Activated naive CD8-positive, alpha-beta T cell treated with anti-CD3 and anti-CD28 coated beads, Interleukin-2, amount 50 U/mL, for 16 hours (primary cell): ENCODE results near the gene VCAN.

Source experiments
- DNase-seq: peaks from one replicate; pipeline ENCODE4 v3.0.0-alpha.2; 2020; ENCODE audit warnings: low read depth, low spot score

The VCAN gene

GRCh38 chr5:83467371-83468035, 4.0 kb upstream of the VCAN start:
- no peak for DNase-seq

DNA sequence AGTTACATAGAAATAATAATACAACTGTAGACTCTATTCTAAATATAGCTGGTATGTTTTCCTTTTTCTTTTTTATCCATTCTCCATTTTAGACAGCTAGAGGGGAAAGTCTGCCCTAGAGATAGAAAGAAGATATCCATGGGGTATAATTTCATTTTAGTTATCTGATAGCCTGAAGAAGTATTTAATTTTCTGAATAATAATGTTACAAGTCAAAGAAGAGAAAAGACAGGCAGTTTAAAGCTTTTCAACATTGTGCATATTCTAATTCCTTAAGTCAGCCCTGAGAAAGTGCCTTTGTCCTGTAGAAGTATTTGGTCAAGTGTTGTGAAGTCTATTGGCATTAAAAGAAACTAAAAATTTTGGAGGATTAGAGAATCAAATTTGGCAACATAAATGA, 2.5 kb upstream of the VCAN start:
- DNase-seq, result no peak

DNA sequence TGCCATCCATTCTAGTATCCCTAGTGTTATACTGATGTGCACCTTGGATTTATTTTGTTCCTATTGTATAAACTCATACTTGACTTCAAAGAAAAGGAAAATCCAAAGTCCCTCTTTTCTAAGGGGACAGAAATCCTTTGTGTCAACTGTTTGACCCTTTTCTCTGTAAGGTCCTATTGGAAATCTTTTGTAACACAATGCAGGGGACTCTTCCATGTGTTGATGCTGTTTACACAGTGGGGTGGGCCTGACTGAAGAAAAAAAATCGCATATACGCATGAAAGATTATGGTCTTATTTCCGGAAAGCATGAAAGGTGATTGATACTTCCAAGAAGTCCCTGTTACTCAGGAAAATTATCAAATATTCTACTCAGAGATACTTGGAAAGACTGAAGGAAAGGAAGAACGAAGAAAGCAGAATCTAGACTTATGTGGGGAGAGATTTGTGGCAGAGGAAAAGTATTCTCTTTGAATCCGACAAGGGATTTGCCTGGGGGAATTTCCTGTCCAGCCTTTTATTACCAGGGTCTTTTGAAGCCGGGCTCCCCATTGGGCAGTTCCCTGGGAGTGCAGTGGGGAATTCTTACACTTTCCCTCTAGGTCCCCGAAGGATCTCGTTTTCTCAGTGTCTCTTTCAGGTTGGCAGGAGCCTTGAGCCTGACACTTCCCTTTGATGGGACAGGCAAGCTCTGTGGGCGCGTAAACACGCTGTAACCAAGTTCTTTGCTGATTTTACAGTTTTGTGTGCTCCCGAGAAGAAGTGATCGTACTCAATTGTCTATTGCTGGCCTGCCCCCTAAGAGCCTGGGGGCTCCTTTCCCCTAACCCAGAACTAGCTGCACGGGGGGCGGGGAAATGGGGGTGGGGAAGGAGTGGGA, 779 bp upstream of the VCAN start:
- DNase-seq, result no peak

DNA sequence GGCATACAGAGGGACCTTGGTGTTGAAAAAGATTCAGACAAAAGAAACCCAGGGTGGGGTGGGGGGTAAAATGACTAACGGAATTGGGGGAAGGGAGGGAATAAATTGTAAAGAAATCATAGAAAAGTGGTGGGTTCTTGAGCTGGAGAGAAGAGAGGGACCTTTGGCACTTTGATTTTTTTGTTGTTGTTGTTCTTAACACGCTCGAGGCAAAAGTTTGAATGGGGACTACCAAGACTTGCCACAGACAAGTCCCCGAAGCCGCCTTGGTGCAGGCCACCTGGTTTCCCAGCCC, 616 bp downstream of the VCAN start:
- no peak for DNase-seq

DNA sequence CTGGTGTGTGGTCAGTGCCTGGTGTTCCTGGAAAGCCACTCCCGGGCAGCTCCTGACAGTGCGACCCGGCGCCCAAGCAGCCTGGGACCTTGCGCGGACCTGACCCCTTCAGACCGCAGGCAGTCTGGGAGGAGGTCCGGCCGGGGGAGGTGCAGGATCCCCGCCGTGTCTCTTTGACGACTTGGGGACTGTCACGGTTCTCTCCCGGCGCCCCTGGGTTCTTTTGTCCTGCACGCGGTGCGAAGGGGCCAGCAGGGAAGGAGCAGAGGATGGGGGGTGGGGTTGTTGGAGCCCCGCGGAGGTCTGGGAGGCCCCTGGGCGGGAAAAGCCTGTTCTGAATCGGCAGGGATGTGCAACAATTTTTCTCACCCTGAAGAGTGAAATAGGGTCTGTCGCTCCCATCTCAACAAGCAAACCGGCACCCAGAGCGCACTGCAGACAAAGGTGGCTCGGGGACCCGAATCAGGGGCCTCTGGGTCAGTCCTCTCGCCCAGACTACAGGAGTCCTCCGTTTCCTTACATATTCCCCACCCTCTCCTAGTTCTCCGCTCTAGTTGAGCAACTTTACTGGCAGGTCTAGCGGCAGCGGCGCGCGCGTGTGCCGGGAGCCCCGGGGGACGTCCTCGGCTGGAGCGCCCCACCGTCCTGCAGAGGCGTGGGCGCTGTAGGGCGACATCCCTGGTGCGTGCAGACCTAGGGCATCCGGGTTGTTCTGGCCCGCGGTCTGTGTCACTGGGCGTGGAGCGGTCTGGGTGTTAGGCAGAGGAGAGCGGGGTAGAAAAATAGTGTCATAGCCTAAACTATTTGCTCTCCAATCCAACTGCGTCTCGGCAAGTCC, 1.2 kb downstream of the VCAN start:
- DNase-seq, result no peak

- no peak for DNase-seq
These were observed 2.0 kb downstream of the VCAN start for GRCh38 chr5:83473346-83474160.

- DNase-seq, result no peak
These were observed 2.7 kb downstream of the VCAN start for GRCh38 chr5:83474161-83474796.

DNA sequence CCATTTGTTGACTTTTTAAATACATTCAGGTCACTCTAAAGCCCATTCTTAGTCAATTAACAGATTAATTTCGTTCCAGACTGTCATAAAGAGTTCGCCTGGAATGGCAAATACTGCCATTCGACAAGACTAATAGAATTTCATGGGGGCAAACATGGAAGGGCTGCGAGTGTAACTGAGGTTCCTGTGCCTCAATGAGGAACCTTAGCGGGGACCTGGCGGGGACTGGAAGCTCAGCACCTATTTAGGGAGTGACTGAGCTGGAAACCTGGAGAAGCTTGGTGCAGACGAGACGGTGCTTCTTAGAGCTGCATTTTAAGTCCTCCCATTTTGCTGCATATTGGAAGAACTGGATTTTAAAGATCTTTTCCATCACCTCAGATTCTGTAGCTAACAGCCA, 3.4 kb downstream of the VCAN start:
- DNase-seq, result no peak

GRCh38 chr5:83475391-83475863, 3.9 kb downstream of the VCAN start:
- DNase-seq, result no peak

- no peak for DNase-seq
These were observed 4.6 kb downstream of the VCAN start for GRCh38 chr5:83475935-83476814.

DNA sequence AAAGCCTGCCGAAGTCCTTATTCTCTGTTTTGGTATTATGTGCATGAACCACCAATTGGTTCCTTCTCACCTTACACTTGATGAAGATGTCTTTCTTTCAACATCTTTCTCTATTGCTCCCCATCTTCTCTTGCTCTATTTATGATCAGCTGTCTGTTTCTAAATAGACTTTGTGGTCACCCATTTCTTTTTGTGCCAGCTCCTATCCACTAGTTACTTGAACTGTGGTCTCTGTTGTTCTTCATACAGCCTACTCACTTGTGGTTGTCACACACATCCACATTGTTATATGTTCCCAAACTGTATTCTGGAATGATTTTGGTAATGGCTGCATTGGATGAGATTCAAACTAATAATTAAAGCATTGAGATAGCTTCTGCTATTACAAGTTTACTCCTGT, 11.4 kb downstream of the VCAN start:
- no peak for DNase-seq

- DNase-seq, result no peak
These were observed 12.8 kb downstream of the VCAN start for GRCh38 chr5:83484294-83484693.

GRCh38 chr5:83485842-83486241, 14.3 kb downstream of the VCAN start:
- DNase-seq, result no peak

- no peak for DNase-seq
These were observed 15.6 kb downstream of the VCAN start for GRCh38 chr5:83487155-83487554.

GRCh38 chr5:83488271-83488670, 16.7 kb downstream of the VCAN start:
- no peak for DNase-seq

DNA sequence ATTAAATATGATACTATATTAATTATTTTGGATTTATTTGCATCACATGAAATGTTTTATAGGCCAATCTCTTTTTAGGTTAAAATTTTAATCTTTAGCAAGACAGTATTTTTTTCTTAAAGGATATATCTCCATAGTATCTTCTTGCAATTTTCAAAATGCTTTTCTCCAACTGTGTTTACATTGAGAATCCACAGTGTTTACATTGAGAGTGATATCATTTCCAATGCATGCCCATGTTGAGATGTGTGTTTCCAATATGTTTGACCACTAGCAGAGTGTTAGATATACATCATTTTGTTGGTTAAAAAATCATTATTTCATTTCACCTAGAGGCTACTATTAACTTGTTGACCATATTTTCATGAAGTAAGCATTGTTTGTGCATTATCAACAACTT, 17.3 kb downstream of the VCAN start:
- no peak for DNase-seq

- no peak for DNase-seq
These were observed 18.7 kb downstream of the VCAN start for GRCh38 chr5:83490203-83490602.

- no peak for DNase-seq
These were observed 20.8 kb downstream of the VCAN start for GRCh38 chr5:83492331-83492730.

GRCh38 chr5:83493644-83494043, 22.1 kb downstream of the VCAN start:
- no peak for DNase-seq

DNA sequence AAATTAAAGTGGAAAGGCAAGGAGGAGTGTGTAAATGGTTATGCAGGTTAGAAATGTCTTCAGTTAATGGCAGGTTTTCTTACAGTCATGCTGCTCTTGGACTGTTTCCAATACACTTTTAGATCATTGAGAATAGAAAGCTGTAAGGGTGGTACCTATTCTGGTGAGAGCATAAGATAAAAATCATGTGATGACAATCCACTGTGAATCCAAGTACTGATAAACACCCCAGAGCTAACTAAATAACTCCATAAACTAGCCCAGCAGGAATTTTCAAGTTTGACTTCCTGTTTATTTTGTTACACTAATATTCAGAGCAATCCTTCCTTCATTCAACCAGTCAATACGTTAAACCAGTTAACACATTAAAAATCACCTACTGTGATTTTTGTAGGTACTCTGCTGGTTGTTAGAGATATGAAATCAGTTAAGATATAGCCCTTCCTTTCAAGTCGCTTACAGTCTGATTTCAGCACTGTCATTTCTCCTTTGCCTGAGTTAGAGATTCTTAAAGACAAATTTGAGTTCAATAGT, 22.6 kb downstream of the VCAN start:
- no peak for DNase-seq
